Testis (tissue), 5 donors: ENCODE measurements around the gene ZSCAN5B. TPM values are rescaled to one million over a fixed set of nuclear protein-coding genes. Genes with fewer than 3 reads are reported as not detected.
A peak's percentile ranks its signal among the peaks of the same experiment; 100 is the strongest.
"Not testable (repeated sequence)": the region's sequence is repeated elsewhere in the genome, so short reads cannot be mapped to it uniquely, and the experiment has no call there.

Experiments used
- DNase-seq: peaks from one replicate; pipeline ENCODE4 v3.0.0-alpha.2; 2019
- H3K27ac ChIP-seq, 2 donors: fragments of 200-600 bp; sonication (generic); one replicate each; pipeline ENCODE4 v1.5.1; 2019
- H3K27me3 ChIP-seq: fragments of 200-600 bp; sonication (generic); one replicate; pipeline ENCODE4 v1.5.1; 2019
- H3K36me3 ChIP-seq: fragments of 200-600 bp; sonication (generic); one replicate; pipeline ENCODE4 v1.5.1; 2017; ENCODE audit warnings: low read depth; ENCODE audit errors: missing control alignments
- H3K4me1 ChIP-seq: fragments of 200-600 bp; sonication (generic); one replicate; pipeline ENCODE4 v1.5.1; 2019
- H3K4me3 ChIP-seq, 2 donors: fragments of 200-600 bp; sonication (generic); one replicate each; pipeline ENCODE4 v1.5.1; 2017 to 2019
- H3K9me3 ChIP-seq: fragments of 200-600 bp; sonication (generic); one replicate; pipeline ENCODE4 v1.5.1; 2017
- CTCF ChIP-seq, 3 experiments: fragments of 450-650 bp in 2 of 3; fragments of 200-600 bp in 1 of 3; sonication (generic) in 1 of 3; IDR thresholded peaks; one replicate each; pipeline ENCODE4 v1.5.1; 2016 to 2019; ENCODE audit warnings: antibody characterized with exemption in 3 of 3, mild to moderate bottlenecking in 2 of 3, moderate library complexity in 1 of 3
- POLR2A ChIP-seq: fragments of 450-650 bp; IDR thresholded peaks from one replicate; pipeline ENCODE4 v1.6.1; 2017; ENCODE audit warnings: antibody characterized with exemption, mild to moderate bottlenecking, moderate library complexity
- WGBS, 2 donors: methylation state at CpG; one replicate each; pipeline ENCODE4 v1.1.5; 2018; 5-methylcytosine and 5-hydroxymethylcytosine counted together
- intact Hi-C: fragments of 100-400 bp; cut with DNase I; formaldehyde crosslinking; loops from one replicate; pipeline ENCODE4 v1.15.1; 2023; ENCODE audit warnings: low total_unique reads
- long read RNA-seq, 2 donors: transcript quantifications; one replicate each; lab custom pipeline, GENCODE V29; 2026
- polyA plus RNA-seq: library from polyadenylated mRNA; stranded (reverse); fragments of 350-450 nt; fragmentation: Illumina TruSeq; extraction: RNeasy Lipid Tissue Mini Kit (QIAGEN cat#74804); gene quantifications from one replicate; pipeline ENCODE4 v1.2.3, GENCODE V29; 2014; ENCODE audit warnings: low read depth, low replicate concordance; ENCODE audit not compliant: insufficient read depth
- total RNA-seq, 2 donors: library from RNA; depleted of rRNA; stranded (reverse); fragments of >200 nt; gene quantifications; one replicate each; pipeline ENCODE4 v1.2.3, GENCODE V29; 2016

ZSCAN5B gene
- total RNA-seq (1 to 10 TPM; 4.0 to 5.8 TPM), polyA plus RNA-seq (3.0 TPM)
- long read RNA-seq, donor 1: 0 reads
- long read RNA-seq, donor 2: 0 reads

DNA sequence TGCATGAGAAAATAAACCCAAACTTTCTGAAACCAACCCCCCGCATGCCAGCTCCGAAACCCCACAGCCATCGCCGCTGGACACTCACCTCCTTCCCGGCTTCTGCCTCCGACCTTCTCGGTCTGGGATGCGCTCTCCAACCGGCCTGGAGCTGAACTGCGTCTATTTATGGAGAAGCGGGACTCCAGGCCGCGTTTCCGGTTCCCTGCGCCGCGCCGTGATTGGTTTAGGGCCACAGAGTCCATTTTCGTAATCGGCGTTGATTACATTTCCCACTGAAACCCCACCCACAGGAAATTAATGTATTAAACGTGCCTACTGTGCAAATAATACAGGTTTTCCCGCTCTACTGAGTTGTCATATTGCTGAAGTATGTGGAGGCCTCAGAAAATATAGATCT is at the start of gene ZSCAN5B:
ZSCAN5B (minus strand) TSS at position 138 of the 400 bp plus-strand sequence. CDS start 4,731 bp downstream, outside the sequence.
- 66 to 67% methylated on average over 22 to 23 of the region's 23 CpGs for WGBS, 2 donors
- H3K27ac ChIP-seq, intact Hi-C loops, H3K27me3 ChIP-seq, H3K4me1 ChIP-seq, H3K36me3 ChIP-seq, H3K9me3 ChIP-seq: not testable (repeated sequence)
- DNase-seq: peak; percentile 58
- H3K4me3 ChIP-seq: peak within 1 kb of the TSS; percentile 31 to 40

DNA sequence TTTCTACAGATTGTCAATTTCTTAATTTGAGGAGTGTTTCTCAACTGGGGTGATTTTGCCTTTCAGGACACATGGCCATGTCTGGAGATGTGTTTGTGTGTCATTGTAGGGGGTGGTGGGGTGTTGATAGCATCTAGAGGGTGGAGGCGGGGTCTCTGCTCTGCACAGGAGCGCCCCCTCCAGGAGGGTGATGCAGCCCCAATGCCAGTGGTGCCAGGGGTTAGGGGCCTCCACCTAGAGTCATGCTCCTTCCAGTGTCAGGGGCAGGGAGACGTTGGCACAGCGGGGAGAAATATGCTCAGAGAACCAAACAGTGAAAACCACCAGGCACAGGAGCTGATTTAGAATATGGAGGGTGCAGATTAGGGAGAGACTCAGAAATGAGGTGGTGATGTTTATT is 48.2 kb upstream of the ZSCAN5B start:
- H3K27me3 ChIP-seq, DNase-seq, H3K9me3 ChIP-seq, H3K4me3 ChIP-seq, H3K36me3 ChIP-seq, H3K4me1 ChIP-seq, H3K27ac ChIP-seq, intact Hi-C loops: not testable (repeated sequence)
- WGBS, 2 donors: 61 to 68% methylated on average over 3 to 4 of the region's 4 CpGs

DNA sequence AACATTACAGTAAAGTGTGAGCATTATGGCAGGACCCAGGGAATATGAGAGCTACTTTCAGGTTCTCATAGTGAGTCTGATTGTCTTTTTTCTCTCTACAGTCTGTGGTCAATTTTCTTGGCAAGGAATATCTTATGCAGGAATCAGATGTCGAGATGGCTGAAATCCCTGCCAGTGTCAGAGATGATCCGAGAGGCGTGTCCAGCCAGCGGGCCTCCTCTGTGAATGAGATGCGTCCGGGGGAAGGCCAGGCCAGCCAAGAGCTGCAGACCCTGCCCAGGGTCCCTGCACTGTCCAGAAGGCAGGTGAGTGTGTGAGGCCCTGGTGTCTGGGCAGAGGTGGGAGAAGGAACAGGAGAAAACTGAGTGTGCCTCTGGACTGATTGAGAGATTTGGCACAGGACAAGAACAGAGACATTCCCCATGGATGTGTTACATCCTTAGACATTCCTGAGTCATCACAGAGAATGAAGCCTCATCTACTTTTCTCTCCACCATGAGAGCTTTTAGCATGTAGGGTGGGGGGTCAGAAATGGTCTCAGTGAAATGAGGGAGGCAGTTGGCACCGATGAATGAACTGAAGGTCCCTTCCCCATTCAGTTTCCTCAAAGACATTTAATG is 47.6 kb upstream of the ZSCAN5B start:
- 86 to 94% methylated on average over 3 to 7 of the region's 7 CpGs for WGBS, 2 donors
- H3K27ac ChIP-seq: no peak overlapping the region
- no peak for DNase-seq
- TF ChIP-seq POLR2A (no peak), CTCF (IDR thresholded peaks at IDR 0.05) (no peak)
- H3K4me1 ChIP-seq: no peaks in the 10 kb centered on the region
- no peaks in the 10 kb centered on the region for H3K27me3 ChIP-seq
- intact Hi-C loops: no loop called here
- no peaks in the 10 kb centered on the region for H3K36me3 ChIP-seq
- H3K4me3 ChIP-seq: no peak overlapping the region
- no peaks in the 10 kb centered on the region for H3K9me3 ChIP-seq

DNA sequence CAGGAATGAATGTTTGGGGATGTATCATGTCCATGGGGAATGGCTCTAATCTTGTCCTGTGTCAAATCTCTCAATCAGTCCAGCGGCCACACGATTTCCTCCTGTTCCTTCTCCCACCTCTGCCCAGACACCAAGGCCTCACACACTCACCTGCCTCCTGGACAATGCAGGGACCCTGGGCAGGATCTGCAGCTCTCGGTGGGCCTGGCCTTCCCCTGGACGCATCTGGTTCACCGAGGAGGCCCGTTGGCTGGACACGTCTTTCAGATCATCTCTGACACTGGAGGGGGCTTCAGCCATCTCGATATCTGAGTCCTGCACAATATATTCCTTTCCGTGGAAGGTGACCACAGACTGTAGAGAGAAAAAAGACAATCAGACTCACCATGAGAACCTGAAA is 25.9 kb upstream of the ZSCAN5B start:
- TF ChIP-seq POLR2A: no peak
- TF ChIP-seq CTCF (IDR thresholded peaks at IDR 0.05): no peak
- no peak for DNase-seq
- Histone ChIP-seq H3K4me3 (no peak overlapping the region), H3K27me3 (no peaks in the 10 kb centered on the region), H3K36me3 (no peaks in the 10 kb centered on the region), H3K4me1 (no peaks in the 10 kb centered on the region), H3K9me3 (no peaks in the 10 kb centered on the region), H3K27ac (no peak overlapping the region)
- 94% methylated on average over 9 of the region's 9 CpGs for WGBS, 2 donors
- intact Hi-C loops: no loop called here

- intact Hi-C loops: no loop called here
- H3K9me3 ChIP-seq: no peaks in the 10 kb centered on the region
- TF ChIP-seq CTCF (IDR thresholded peaks at IDR 0.05) (no peak), POLR2A (no peak)
- DNase-seq: no peak
- WGBS, 2 donors: 84 to 88% methylated on average over 6 of the region's 6 CpGs
- no peaks in the 10 kb centered on the region for H3K36me3 ChIP-seq
- H3K4me1 ChIP-seq: no peaks in the 10 kb centered on the region
- H3K27me3 ChIP-seq: no peaks in the 10 kb centered on the region
- no peak overlapping the region for H3K4me3 ChIP-seq
- H3K27ac ChIP-seq: no peak overlapping the region
These were observed 25.3 kb upstream of the ZSCAN5B start for GRCh38 chr19:56222901-56223300.

GRCh38 chr19:56221851-56222250 is 24.3 kb upstream of the ZSCAN5B start:
- WGBS, 2 donors: 93 to 95% methylated on average over 14 of the region's 14 CpGs
- no peak overlapping the region for H3K4me3 ChIP-seq
- no peaks in the 10 kb centered on the region for H3K9me3 ChIP-seq
- no peaks in the 10 kb centered on the region for H3K27me3 ChIP-seq
- no peaks in the 10 kb centered on the region for H3K36me3 ChIP-seq
- TF ChIP-seq POLR2A (no peak), CTCF (IDR thresholded peaks at IDR 0.05) (no peak)
- no peaks in the 10 kb centered on the region for H3K4me1 ChIP-seq
- intact Hi-C loops: no loop called here
- DNase-seq: no peak
- no peak overlapping the region for H3K27ac ChIP-seq
